ENCODE results near the gene FAHD1.
"Not testable (repeated sequence)": the region's sequence is repeated elsewhere in the genome, so short reads cannot be mapped to it uniquely, and the experiment has no call there.

FAHD1 gene

DNA sequence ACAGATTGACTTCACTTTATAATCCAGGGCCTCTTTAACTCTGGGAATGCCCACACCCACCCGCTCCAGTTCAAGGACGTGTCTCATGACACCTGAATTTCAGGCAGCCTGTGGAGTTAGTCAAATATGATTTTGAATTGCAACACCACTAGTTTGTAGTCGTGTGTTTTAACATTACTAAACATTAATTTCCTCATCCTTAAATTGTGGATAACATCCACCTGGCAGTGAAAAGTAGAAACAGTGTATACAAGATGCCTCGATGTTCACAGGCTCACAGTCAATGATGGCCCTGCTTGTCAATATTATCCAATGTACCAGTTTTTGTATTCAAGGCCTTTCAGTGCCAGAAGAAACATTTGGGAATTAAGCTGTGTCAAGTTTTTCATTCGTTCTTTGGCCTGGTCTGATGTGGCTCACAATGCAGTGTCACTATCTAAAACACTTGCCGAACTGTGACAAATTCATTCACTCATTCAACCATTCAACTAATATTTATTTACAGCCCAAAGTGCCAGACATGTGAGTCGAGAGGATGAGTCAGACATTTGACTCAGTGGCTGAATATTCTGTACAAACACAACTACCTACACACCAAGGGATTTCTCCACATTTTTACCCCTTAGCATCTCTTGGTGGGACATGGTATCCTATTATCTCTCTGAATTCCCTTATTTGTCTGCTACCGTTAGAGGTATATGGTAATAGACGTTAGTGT is 43.5 kb downstream of the FAHD1 start:
- Histone ChIP-seq H3K4me3 (ENCODE audit: low read length) (no peak overlapping the region), H3K36me3 (ENCODE audit: control insufficient read depth, insufficient read depth, low read length) (no peaks in the 10 kb centered on the region), H3K4me1 (ENCODE audit: control insufficient read depth, insufficient read depth, low read length) (no peaks in the 10 kb centered on the region), H3K27ac (ENCODE audit: low read depth, low read length) (no peak overlapping the region), H3K9ac (ENCODE audit: low read length) (no peak overlapping the region), H3K27me3 (ENCODE audit: control insufficient read depth, insufficient read depth, low read length) (peaks cover 3% of the 10 kb centered on the region)

DNA sequence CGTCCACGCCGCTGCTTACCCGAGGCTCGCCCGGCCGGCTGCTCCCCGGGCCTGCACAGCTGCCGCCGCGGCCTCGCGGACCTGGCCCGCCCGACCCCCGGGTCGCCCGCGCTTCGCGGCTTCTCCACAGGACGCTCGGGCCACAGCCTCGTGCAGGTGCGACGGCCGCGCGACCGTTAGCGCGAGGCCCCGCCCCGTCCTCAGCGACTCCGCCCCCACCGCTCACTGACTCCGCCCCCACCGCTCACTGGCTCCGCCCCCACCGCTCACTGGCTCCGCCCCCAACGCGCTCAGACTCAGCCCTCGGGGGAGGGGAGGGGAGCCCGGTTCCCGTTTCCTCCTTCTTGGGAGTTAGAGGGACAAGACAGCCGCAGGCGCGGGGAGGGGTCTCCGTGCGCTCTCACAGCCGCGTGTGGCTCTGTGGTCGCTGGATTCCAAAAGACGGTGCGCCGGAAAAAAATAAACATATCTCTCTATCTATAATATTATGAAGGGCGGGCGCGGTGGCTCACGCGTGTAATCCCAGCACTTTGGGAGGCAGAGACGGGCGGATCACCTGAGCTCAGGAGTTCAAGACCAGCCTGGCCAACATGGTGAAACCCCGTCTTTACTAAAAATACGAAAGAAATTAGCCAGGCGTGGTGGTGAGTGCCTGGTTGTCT is 45.1 kb downstream of the FAHD1 start, which contains the start of gene MEIOB:
TSS of gene MEIOB (minus strand) at position 191 of the 662 bp plus-strand sequence. CDS start 3,989 bp downstream, outside the sequence.
- H3K36me3 ChIP-seq (ENCODE audit: control insufficient read depth, insufficient read depth, low read length): no peaks in the 10 kb centered on the region
- no peak within 1 kb of the TSS for H3K9ac ChIP-seq (ENCODE audit: low read length)
- peaks cover 3% of the 10 kb centered on the region for H3K27me3 ChIP-seq (ENCODE audit: control insufficient read depth, insufficient read depth, low read length)
- no peak within 1 kb of the TSS for H3K27ac ChIP-seq (ENCODE audit: low read depth, low read length)
- no peak within 1 kb of the TSS for H3K4me3 ChIP-seq (ENCODE audit: low read length)
- no peaks in the 10 kb centered on the region for H3K4me1 ChIP-seq (ENCODE audit: control insufficient read depth, insufficient read depth, low read length)

GRCh38 chr16:1874854-1875253 is 47.8 kb downstream of the FAHD1 start:
- H3K9ac ChIP-seq (ENCODE audit: low read length): no peak overlapping the region
- no peaks in the 10 kb centered on the region for H3K4me1 ChIP-seq (ENCODE audit: control insufficient read depth, insufficient read depth, low read length)
- peaks cover 3% of the 10 kb centered on the region for H3K27me3 ChIP-seq (ENCODE audit: control insufficient read depth, insufficient read depth, low read length)
- no peak overlapping the region for H3K4me3 ChIP-seq (ENCODE audit: low read length)
- H3K27ac ChIP-seq (ENCODE audit: low read depth, low read length): no peak overlapping the region
- H3K36me3 ChIP-seq (ENCODE audit: control insufficient read depth, insufficient read depth, low read length): no peaks in the 10 kb centered on the region

DNA sequence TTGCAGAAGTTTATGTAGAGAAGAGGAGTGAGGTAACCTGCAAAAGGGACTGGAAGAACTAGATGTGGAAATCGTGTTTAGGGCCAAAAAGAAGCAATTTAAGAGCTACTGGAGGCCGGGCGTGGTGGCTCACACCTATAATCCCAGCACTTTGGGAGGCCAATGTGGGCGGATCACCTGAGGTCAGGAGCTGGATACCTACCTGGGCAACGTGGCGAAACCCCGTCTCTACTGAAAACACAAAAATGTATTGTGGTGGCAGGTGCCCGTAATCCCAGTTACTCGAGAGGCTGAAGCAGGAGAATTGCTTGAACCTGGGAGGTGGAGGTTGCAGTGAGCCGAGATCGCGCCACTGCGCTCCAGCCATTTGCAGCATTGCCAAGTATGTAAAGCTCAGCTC is 49.1 kb downstream of the FAHD1 start:
- not testable (repeated sequence) for H3K27me3 ChIP-seq (ENCODE audit: control insufficient read depth, insufficient read depth, low read length); H3K4me3 ChIP-seq (ENCODE audit: low read length); H3K4me1 ChIP-seq (ENCODE audit: control insufficient read depth, insufficient read depth, low read length); H3K27ac ChIP-seq (ENCODE audit: low read depth, low read length); H3K36me3 ChIP-seq (ENCODE audit: control insufficient read depth, insufficient read depth, low read length); H3K9ac ChIP-seq (ENCODE audit: low read length)

GRCh38 chr16:1876468-1876867 is 49.5 kb downstream of the FAHD1 start:
- Histone ChIP-seq H3K36me3 (ENCODE audit: control insufficient read depth, insufficient read depth, low read length) (no peaks in the 10 kb centered on the region), H3K27ac (ENCODE audit: low read depth, low read length) (no peak overlapping the region), H3K9ac (ENCODE audit: low read length) (no peak overlapping the region), H3K4me1 (ENCODE audit: control insufficient read depth, insufficient read depth, low read length) (no peaks in the 10 kb centered on the region), H3K4me3 (ENCODE audit: low read length) (no peak overlapping the region), H3K27me3 (ENCODE audit: control insufficient read depth, insufficient read depth, low read length) (peaks cover 3% of the 10 kb centered on the region)

GRCh38 chr16:1877089-1877488 is 50.1 kb downstream of the FAHD1 start:
- Histone ChIP-seq H3K4me1 (ENCODE audit: control insufficient read depth, insufficient read depth, low read length) (no peaks in the 10 kb centered on the region), H3K27ac (ENCODE audit: low read depth, low read length) (no peak overlapping the region), H3K36me3 (ENCODE audit: control insufficient read depth, insufficient read depth, low read length) (no peaks in the 10 kb centered on the region), H3K27me3 (ENCODE audit: control insufficient read depth, insufficient read depth, low read length) (peaks cover 3% of the 10 kb centered on the region), H3K4me3 (ENCODE audit: low read length) (no peak overlapping the region), H3K9ac (ENCODE audit: low read length) (no peak overlapping the region)

DNA sequence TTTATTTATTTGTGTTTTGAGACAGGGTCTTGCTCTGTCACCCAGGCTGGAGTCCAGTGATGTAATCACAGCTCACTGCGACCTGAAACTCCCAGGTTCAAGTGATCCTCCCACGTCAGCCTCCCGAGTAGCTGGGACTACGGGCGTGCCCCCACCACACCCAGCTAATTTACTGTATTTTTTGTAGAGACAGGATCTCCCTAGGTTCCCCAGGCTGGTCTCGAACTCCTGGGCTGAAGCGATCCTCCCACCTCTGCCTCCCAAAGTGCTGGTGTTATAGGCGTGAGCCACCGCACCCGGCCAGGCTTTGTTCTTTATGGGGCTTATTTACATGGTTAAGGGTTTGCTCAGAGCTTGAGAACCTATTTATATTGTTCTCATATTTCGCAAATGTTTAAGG is 50.8 kb downstream of the FAHD1 start:
- H3K27me3 ChIP-seq (ENCODE audit: control insufficient read depth, insufficient read depth, low read length): no peaks in the 10 kb centered on the region
- H3K36me3 ChIP-seq (ENCODE audit: control insufficient read depth, insufficient read depth, low read length): no peaks in the 10 kb centered on the region
- no peak overlapping the region for H3K4me3 ChIP-seq (ENCODE audit: low read length)
- no peak overlapping the region for H3K9ac ChIP-seq (ENCODE audit: low read length)
- no peak overlapping the region for H3K27ac ChIP-seq (ENCODE audit: low read depth, low read length)
- H3K4me1 ChIP-seq (ENCODE audit: control insufficient read depth, insufficient read depth, low read length): no peaks in the 10 kb centered on the region

- Histone ChIP-seq H3K4me3 (ENCODE audit: low read length) (no peak overlapping the region), H3K9ac (ENCODE audit: low read length) (no peak overlapping the region), H3K4me1 (ENCODE audit: control insufficient read depth, insufficient read depth, low read length) (no peaks in the 10 kb centered on the region), H3K27ac (ENCODE audit: low read depth, low read length) (no peak overlapping the region), H3K36me3 (ENCODE audit: control insufficient read depth, insufficient read depth, low read length) (no peaks in the 10 kb centered on the region), H3K27me3 (ENCODE audit: control insufficient read depth, insufficient read depth, low read length) (no peaks in the 10 kb centered on the region)
Measured at GRCh38 chr16:1878256-1878655, 51.2 kb downstream of the FAHD1 start.

Measured in rectal smooth muscle tissue (tissue), 1 donor.